H1 (cell line): ENCODE results near the gene STT3A.

Source experiments
- EZH2 ChIP-seq: fragments of 200-600 bp; sonication (generic); IDR thresholded peaks from 2 replicates; pipeline ENCODE4 v1.7.1; 2012; ENCODE audit warnings: low read depth, mild to moderate bottlenecking, moderate library complexity, low read length, inconsistent platforms; ENCODE audit not compliant: severe bottlenecking
- RAD21 ChIP-seq, 2 experiments: IDR thresholded peaks in 1 of 2; conservative IDR thresholded peaks in 1 of 2; 2 replicates each; pipeline ENCODE4 v1.6.1; 2011; ENCODE audit warnings: low read depth in 2 of 2, low read length in 2 of 2, improper control_type of control experiment in 1 of 2, inconsistent platforms in 1 of 2, mild to moderate bottlenecking in 1 of 2, moderate library complexity in 1 of 2
- SIN3A ChIP-seq, 2 experiments: IDR thresholded peaks in 1 of 2; conservative IDR thresholded peaks in 1 of 2; 2 replicates each; pipeline ENCODE4 v1.6.1; 2011 to 2012; ENCODE audit warnings: low read length in 2 of 2, improper control_type of control experiment in 1 of 2, low read depth in 1 of 2, mild to moderate bottlenecking in 1 of 2
- TF ChIP-seq, protein P1 (sequence below): IDR thresholded peaks from 2 replicates; pipeline ENCODE4 v1.6.1; 2011; ENCODE audit warnings: low read depth, mild to moderate bottlenecking, low read length; ENCODE audit not compliant: insufficient read depth
- TF ChIP-seq, protein P2 (sequence below), 3 experiments: IDR thresholded peaks; 1 replicate in 2 of 3; 2 replicates in 1 of 3; pipeline versions ENCODE4 v1.5.1 to v1.6.1; 2011; ENCODE audit warnings: low read length in 3 of 3, mild to moderate bottlenecking in 3 of 3, inconsistent platforms in 2 of 3, low read depth in 1 of 3, moderate library complexity in 1 of 3; ENCODE audit not compliant: insufficient read depth in 1 of 3; ENCODE audit errors: control extremely low read depth in 1 of 3

DNA sequence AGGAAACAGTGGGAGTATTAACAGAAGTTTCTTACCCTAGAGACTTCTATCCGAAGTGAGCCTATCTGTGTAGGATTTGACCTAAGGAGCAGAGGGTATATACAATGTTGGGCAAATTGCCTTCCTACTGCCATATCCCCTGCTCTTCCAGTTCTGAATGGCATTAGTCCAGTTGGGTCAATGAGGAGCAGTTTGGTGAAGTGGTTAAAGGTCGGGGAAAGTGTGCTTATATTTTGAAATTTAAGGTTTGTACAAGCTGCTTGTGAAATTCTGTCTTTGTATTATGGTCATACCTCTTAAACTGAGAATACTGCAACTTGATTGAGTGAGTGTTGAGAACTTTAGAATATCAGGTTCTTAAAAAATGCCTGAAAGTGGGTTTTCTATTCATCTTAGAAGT is 21.7 kb upstream of the STT3A start:
- no peak for TF ChIP-seq EZH2
- TF ChIP-seq RAD21 (IDR thresholded peaks at IDR 0.05 in 1 of 2, conservative IDR thresholded peaks at IDR 0.05 in 1 of 2; ENCODE audit: low read depth in 2 of 2, low read length in 2 of 2): no peak
- TF ChIP-seq SIN3A (conservative IDR thresholded peaks at IDR 0.05 in 1 of 2, IDR thresholded peaks at IDR 0.05 in 1 of 2; ENCODE audit: low read depth in 1 of 2, low read length in 2 of 2): no peak
- TF ChIP-seq, protein P1, sequence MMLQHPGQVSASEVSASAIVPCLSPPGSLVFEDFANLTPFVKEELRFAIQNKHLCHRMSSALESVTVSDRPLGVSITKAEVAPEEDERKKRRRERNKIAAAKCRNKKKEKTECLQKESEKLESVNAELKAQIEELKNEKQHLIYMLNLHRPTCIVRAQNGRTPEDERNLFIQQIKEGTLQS: no peak
- TF ChIP-seq, protein P2, sequence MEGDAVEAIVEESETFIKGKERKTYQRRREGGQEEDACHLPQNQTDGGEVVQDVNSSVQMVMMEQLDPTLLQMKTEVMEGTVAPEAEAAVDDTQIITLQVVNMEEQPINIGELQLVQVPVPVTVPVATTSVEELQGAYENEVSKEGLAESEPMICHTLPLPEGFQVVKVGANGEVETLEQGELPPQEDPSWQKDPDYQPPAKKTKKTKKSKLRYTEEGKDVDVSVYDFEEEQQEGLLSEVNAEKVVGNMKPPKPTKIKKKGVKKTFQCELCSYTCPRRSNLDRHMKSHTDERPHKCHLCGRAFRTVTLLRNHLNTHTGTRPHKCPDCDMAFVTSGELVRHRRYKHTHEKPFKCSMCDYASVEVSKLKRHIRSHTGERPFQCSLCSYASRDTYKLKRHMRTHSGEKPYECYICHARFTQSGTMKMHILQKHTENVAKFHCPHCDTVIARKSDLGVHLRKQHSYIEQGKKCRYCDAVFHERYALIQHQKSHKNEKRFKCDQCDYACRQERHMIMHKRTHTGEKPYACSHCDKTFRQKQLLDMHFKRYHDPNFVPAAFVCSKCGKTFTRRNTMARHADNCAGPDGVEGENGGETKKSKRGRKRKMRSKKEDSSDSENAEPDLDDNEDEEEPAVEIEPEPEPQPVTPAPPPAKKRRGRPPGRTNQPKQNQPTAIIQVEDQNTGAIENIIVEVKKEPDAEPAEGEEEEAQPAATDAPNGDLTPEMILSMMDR (IDR thresholded peaks at IDR 0.05; ENCODE audit: control extremely low read depth in 1 of 3, insufficient read depth in 1 of 3, low read depth in 1 of 3, low read length in 3 of 3): no peak
